Hypothalamus (tissue), 51 donors: ENCODE data around the gene C11orf71.
A peak's percentile ranks its signal among the peaks of the same experiment; 100 is the strongest.

Experiments used
- DNase-seq, 51 donors: peaks; one replicate each; lab custom pipeline; 2025; lab: John Stamatoyannopoulos, UW

C11orf71 gene

GRCh38 chr11:114400915-114401223, 558 bp upstream of the C11orf71 start:
- no peak for DNase-seq

GRCh38 chr11:114399490-114400215, 658 bp downstream of the C11orf71 start:
- DNase-seq = peak in 7 of 51 donors; percentile 47 to 79 (median 59)

- DNase-seq = no peak
Measured at GRCh38 chr11:114398303-114398920, 1.9 kb downstream of the C11orf71 start.

GRCh38 chr11:114397349-114397982, 2.8 kb downstream of the C11orf71 start:
- peak in 1 of 51 donors; percentile 33 for DNase-seq

GRCh38 chr11:114396916-114397315, 3.4 kb downstream of the C11orf71 start:
- no peak for DNase-seq

GRCh38 chr11:114395736-114396135, 4.6 kb downstream of the C11orf71 start:
- no peak for DNase-seq

- no peak for DNase-seq
Measured at GRCh38 chr11:114392735-114393667, 7.3 kb downstream of the C11orf71 start.

- DNase-seq = no peak
Measured at GRCh38 chr11:114386545-114386944, 13.8 kb downstream of the C11orf71 start.

- no peak for DNase-seq
Measured at GRCh38 chr11:114386131-114386530, 14.2 kb downstream of the C11orf71 start.

- DNase-seq = no peak
Measured at GRCh38 chr11:114384487-114384886, 15.8 kb downstream of the C11orf71 start.

- DNase-seq = no peak
Measured at GRCh38 chr11:114382509-114382908, 17.8 kb downstream of the C11orf71 start.

GRCh38 chr11:114379394-114380069, 20.8 kb downstream of the C11orf71 start:
- no peak for DNase-seq

GRCh38 chr11:114377612-114378267, 22.6 kb downstream of the C11orf71 start:
- DNase-seq = no peak

GRCh38 chr11:114375052-114375451, 25.3 kb downstream of the C11orf71 start:
- DNase-seq = no peak

GRCh38 chr11:114368918-114369680, 31.2 kb downstream of the C11orf71 start:
- DNase-seq = no peak

- no peak for DNase-seq
Measured at GRCh38 chr11:114367244-114367957, 32.9 kb downstream of the C11orf71 start.

- DNase-seq = no peak
Measured at GRCh38 chr11:114366331-114367243, 33.7 kb downstream of the C11orf71 start.
